CD4-positive, alpha-beta memory T cell (primary cell): ENCODE data around the gene ARL6IP4. TPM values are rescaled to one million over a fixed set of nuclear protein-coding genes. Genes with fewer than 3 reads are reported as not detected.

Experiments
- CTCF ChIA-PET: fragments of 350-600 bp; sonication (Branson Sonifier 250); formaldehyde crosslinking; loops from one replicate; lab custom pipeline; 2021; ENCODE audit warnings: inconsistent platforms; ENCODE audit not compliant: partially characterized antibody; lab: Charles Lee
- POLR2A ChIA-PET: fragments of 350-600 bp; sonication (Branson Sonifier 250); formaldehyde crosslinking; loops from one replicate; lab custom pipeline; 2021; ENCODE audit not compliant: partially characterized antibody; lab: Charles Lee
- DNase-seq, 5 donors: peaks; one replicate each; pipeline versions ENCODE4 v3.0.0 to v3.0.0-alpha.2; 2020 to 2022; ENCODE audit warnings: mixed read lengths in 1 of 5
- H3K27ac ChIP-seq: one replicate; pipeline ENCODE4 v1.7.0; 2013; ENCODE audit warnings: low read depth, low read length
- H3K27me3 ChIP-seq: 2 replicates; pipeline ENCODE4 v1.7.0; 2013; ENCODE audit warnings: mild to moderate bottlenecking, low read length, moderate library complexity; ENCODE audit not compliant: insufficient read depth
- H3K36me3 ChIP-seq: 2 replicates; pipeline ENCODE4 v1.7.0; 2013; ENCODE audit warnings: mild to moderate bottlenecking, low read length, moderate library complexity; ENCODE audit not compliant: insufficient read depth
- H3K4me1 ChIP-seq: 2 replicates; pipeline ENCODE4 v1.7.0; 2013; ENCODE audit warnings: mild to moderate bottlenecking, low read length, moderate library complexity; ENCODE audit not compliant: insufficient read depth
- H3K4me3 ChIP-seq, 2 donors: one replicate each; pipeline ENCODE4 v1.7.0; 2013; ENCODE audit warnings: low read length in 2 of 2, mild to moderate bottlenecking in 1 of 2
- H3K9me3 ChIP-seq, 2 donors: one replicate each; pipeline ENCODE4 v1.7.0; 2013; ENCODE audit warnings: low read length in 2 of 2, control low read depth in 1 of 2; ENCODE audit not compliant: control insufficient read depth in 1 of 2
- H3K27ac Mint-ChIP-seq, 7 donors: one replicate each; pipeline ENCODE4 v1.8.0; 2020 to 2021; ENCODE audit warnings: mixed read lengths in 7 of 7, mild to moderate bottlenecking in 6 of 7, inconsistent platforms in 3 of 7, moderate library complexity in 3 of 7
- H3K27me3 Mint-ChIP-seq, 2 donors: one replicate each; pipeline ENCODE4 v1.8.0; 2020 to 2021; ENCODE audit warnings: mixed read lengths in 2 of 2
- H3K36me3 Mint-ChIP-seq, 2 donors: one replicate each; pipeline ENCODE4 v1.8.0; 2020 to 2021; ENCODE audit warnings: mixed read lengths in 2 of 2, inconsistent platforms in 1 of 2, mild to moderate bottlenecking in 1 of 2
- H3K4me1 Mint-ChIP-seq, 4 donors: one replicate each; pipeline ENCODE4 v1.8.0; 2020 to 2021; ENCODE audit warnings: mixed read lengths in 4 of 4, mild to moderate bottlenecking in 1 of 4
- H3K4me3 Mint-ChIP-seq, 8 donors: one replicate each; pipeline ENCODE4 v1.8.0; 2020 to 2021; ENCODE audit warnings: mixed read lengths in 8 of 8, mild to moderate bottlenecking in 7 of 8, moderate library complexity in 6 of 8, inconsistent platforms in 3 of 8
- H3K9me3 Mint-ChIP-seq, 8 donors: one replicate each; pipeline ENCODE4 v1.8.0; 2020 to 2021; ENCODE audit warnings: mixed read lengths in 8 of 8, mild to moderate bottlenecking in 5 of 8, inconsistent platforms in 3 of 8, moderate library complexity in 1 of 8
- intact Hi-C: fragments of 100-400 bp; cut with micrococcal nuclease; formaldehyde crosslinking; loops from one replicate; pipeline ENCODE4 v1.15.1; 2023
- polyA plus RNA-seq, 2 donors: library from polyadenylated mRNA; unstranded; fragments of 300-500 nt; fragmentation: Illumina TruSeq; gene quantifications; one replicate each; pipeline ENCODE4 v1.2.3, GENCODE V29; 2021
- total RNA-seq, 2 experiments: library from RNA; stranded (reverse); gene quantifications; one replicate each; pipeline ENCODE4 v1.2.3, GENCODE V29; 2021

ARL6IP4 gene
- total and polyA plus RNA-seq, 4 experiments from 2014 or later: 159 to 252 (median 182) TPM

- intact Hi-C loops: no loop called here
- Histone ChIP-seq H3K4me3 (no peak overlapping the region), H3K4me1 (no peaks in the 10 kb centered on the region), H3K27ac (no peak overlapping the region), H3K27me3 (no peaks in the 10 kb centered on the region), H3K9me3 (no peaks in the 10 kb centered on the region), H3K36me3 (no peaks in the 10 kb centered on the region)
- H3K9me3 Mint-ChIP-seq: no peaks in the 10 kb centered on the region
- DNase-seq: no peak
- H3K27ac Mint-ChIP-seq: peak overlapping the region in 1 of 7 donors; percentile 47
- no peaks in the 10 kb centered on the region for H3K4me1 Mint-ChIP-seq
- no peak overlapping the region for H3K4me3 Mint-ChIP-seq
- peaks cover 0 to 2% of the 10 kb centered on the region in 2 donors for H3K36me3 Mint-ChIP-seq
- POLR2A ChIA-PET: interaction anchor here (1.5 kb wide), 1 partner anchor 233 kb away, joined by 3 read pairs; no protein-coding TSS in a partner anchor
- CTCF ChIA-PET: no interaction called here
- no peaks in the 10 kb centered on the region for H3K27me3 Mint-ChIP-seq
Measured at GRCh38 chr12:122999196-122999946, 18.9 kb downstream of the ARL6IP4 start.

DNA sequence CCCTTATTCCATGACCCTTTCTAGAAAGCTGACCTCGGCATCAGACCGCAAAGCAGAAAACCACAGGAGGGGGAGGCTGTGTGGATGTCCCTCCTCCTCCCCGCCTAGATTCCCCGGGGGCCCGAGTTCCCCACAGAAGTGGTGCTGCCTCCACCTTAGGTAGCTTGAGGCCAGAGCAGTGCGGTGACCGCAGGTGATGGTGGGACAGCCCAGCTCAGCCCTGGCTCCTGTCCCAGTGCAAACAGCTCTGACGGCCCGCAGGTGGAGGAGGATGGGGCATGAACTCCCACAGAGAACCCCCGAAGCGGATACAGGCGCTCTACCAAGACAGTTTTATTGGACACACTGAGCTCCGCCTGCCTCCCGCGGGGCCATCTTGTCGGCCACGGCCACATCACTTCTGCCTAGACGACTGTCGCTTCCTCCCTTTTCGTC, 19.5 kb downstream of the ARL6IP4 start:
- Histone ChIP-seq H3K4me1 (no peaks in the 10 kb centered on the region), H3K27me3 (no peaks in the 10 kb centered on the region), H3K36me3 (no peaks in the 10 kb centered on the region), H3K9me3 (no peaks in the 10 kb centered on the region), H3K27ac (no peak overlapping the region), H3K4me3 (no peak overlapping the region)
- intact Hi-C loops: no loop called here
- DNase-seq: no peak
- Mint-ChIP-seq H3K4me3 (no peak overlapping the region), H3K9me3 (no peaks in the 10 kb centered on the region), H3K27ac (no peak overlapping the region), H3K27me3 (no peaks in the 10 kb centered on the region), H3K36me3 (peaks cover 0 to 4% of the 10 kb centered on the region in 2 donors), H3K4me1 (no peaks in the 10 kb centered on the region)
- CTCF ChIA-PET: no interaction called here
- POLR2A ChIA-PET: no interaction called here

DNA sequence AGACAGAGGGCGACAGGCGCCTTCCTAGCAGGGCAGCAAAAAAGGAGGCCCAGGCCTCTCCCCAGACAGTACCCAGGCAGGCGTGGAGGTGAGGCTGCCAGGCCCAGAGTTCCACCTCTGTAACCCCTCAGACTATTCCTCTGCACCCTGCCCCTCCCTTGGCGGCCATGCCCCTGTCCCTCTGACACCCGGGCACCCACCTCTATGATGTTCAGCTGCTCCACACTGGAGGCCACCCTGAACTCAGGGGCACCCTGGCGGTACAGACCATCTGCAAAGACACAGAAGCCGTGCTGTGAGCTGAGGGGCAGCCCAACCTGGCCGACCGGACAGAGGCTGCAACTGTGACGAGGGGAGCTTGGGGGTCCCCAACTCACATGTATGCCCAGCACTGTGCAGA, 20.1 kb downstream of the ARL6IP4 start:
- CTCF ChIA-PET: no interaction called here
- Histone ChIP-seq H3K36me3 (no peaks in the 10 kb centered on the region), H3K27ac (no peak overlapping the region), H3K27me3 (no peaks in the 10 kb centered on the region), H3K4me1 (no peaks in the 10 kb centered on the region), H3K4me3 (no peak overlapping the region), H3K9me3 (no peaks in the 10 kb centered on the region)
- H3K36me3 Mint-ChIP-seq: peaks cover 0 to 4% of the 10 kb centered on the region in 2 donors
- DNase-seq: no peak
- no peaks in the 10 kb centered on the region for H3K4me1 Mint-ChIP-seq
- no peak overlapping the region for H3K27ac Mint-ChIP-seq
- H3K9me3 Mint-ChIP-seq: no peaks in the 10 kb centered on the region
- H3K27me3 Mint-ChIP-seq: no peaks in the 10 kb centered on the region
- intact Hi-C loops: no loop called here
- POLR2A ChIA-PET: no interaction called here
- no peak overlapping the region for H3K4me3 Mint-ChIP-seq

- no peak overlapping the region for H3K4me3 Mint-ChIP-seq
Measured at GRCh38 chr12:123001464-123001863, 21.0 kb downstream of the ARL6IP4 start.

DNA sequence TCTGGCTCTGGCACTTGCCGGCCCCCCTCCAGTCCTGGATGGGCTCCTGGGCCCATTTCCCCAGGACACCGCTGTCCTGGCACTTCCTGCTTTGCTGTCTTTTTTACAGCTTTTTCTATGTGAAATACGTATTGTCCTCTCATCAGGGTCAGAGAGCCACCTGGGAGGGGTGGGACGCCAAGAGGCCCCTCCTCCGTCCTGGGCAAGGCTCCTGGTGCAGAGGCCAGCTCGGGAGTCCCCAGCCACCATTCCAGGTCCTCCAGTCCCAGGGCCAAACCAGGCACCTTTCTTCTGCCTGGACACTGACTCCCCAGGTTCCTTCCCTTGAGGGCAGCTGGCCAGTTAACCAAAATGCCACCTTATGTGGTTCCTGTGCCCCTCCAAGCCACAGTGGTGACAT, 22.8 kb downstream of the ARL6IP4 start:
- no peak overlapping the region for H3K4me3 Mint-ChIP-seq
- CTCF ChIA-PET: no interaction called here
- no peak for DNase-seq

More at GRCh38 chr12:123001464-123001863, 21.0 kb downstream of the ARL6IP4 start:
- Mint-ChIP-seq H3K27ac (no peak overlapping the region), H3K36me3 (peaks cover 0 to 4% of the 10 kb centered on the region in 2 donors), H3K9me3 (no peaks in the 10 kb centered on the region), H3K27me3 (no peaks in the 10 kb centered on the region), H3K4me1 (no peaks in the 10 kb centered on the region)
- H3K9me3 ChIP-seq: no peaks in the 10 kb centered on the region
- no peaks in the 10 kb centered on the region for H3K4me1 ChIP-seq
- ChIA-PET CTCF (no interaction called here), POLR2A (no interaction called here)
- no peaks in the 10 kb centered on the region for H3K36me3 ChIP-seq
- intact Hi-C loops: no loop called here
- H3K27me3 ChIP-seq: no peaks in the 10 kb centered on the region
- H3K27ac ChIP-seq: no peak overlapping the region
- DNase-seq: no peak
- no peak overlapping the region for H3K4me3 ChIP-seq

GRCh38 chr12:123004287-123004686, 23.8 kb downstream of the ARL6IP4 start:
- Histone ChIP-seq H3K27ac (no peak overlapping the region), H3K4me3 (no peak overlapping the region), H3K4me1 (no peaks in the 10 kb centered on the region), H3K36me3 (no peaks in the 10 kb centered on the region), H3K27me3 (no peaks in the 10 kb centered on the region), H3K9me3 (no peaks in the 10 kb centered on the region)
- H3K4me3 Mint-ChIP-seq: no peak overlapping the region
- ChIA-PET POLR2A (no interaction called here), CTCF (no interaction called here)
- DNase-seq: no peak
- intact Hi-C loops: no loop called here
- H3K36me3 Mint-ChIP-seq: peaks cover 4 to 12% of the 10 kb centered on the region in 2 donors
- H3K4me1 Mint-ChIP-seq: no peaks in the 10 kb centered on the region
- H3K27ac Mint-ChIP-seq: peak overlapping the region in 1 of 7 donors; percentile 68
- no peaks in the 10 kb centered on the region for H3K27me3 Mint-ChIP-seq
- no peaks in the 10 kb centered on the region for H3K9me3 Mint-ChIP-seq

More for the DNA sequence above, 22.8 kb downstream of the ARL6IP4 start:
- no peaks in the 10 kb centered on the region for H3K4me1 Mint-ChIP-seq
- peak overlapping the region in 1 of 7 donors; percentile 24 for H3K27ac Mint-ChIP-seq
- H3K9me3 Mint-ChIP-seq: no peaks in the 10 kb centered on the region
- no peaks in the 10 kb centered on the region for H3K4me1 ChIP-seq
- no peaks in the 10 kb centered on the region for H3K9me3 ChIP-seq
- intact Hi-C loops: no loop called here
- peaks cover 4 to 12% of the 10 kb centered on the region in 2 donors for H3K36me3 Mint-ChIP-seq
- H3K27me3 Mint-ChIP-seq: no peaks in the 10 kb centered on the region
- POLR2A ChIA-PET: no interaction called here
- no peak overlapping the region for H3K27ac ChIP-seq
- no peak overlapping the region for H3K4me3 ChIP-seq
- H3K27me3 ChIP-seq: no peaks in the 10 kb centered on the region
- H3K36me3 ChIP-seq: no peaks in the 10 kb centered on the region

- ChIA-PET CTCF (no interaction called here), POLR2A (interaction anchor here (0.6 kb wide), 1 partner anchor 22 kb away, joined by 3 read pairs; no protein-coding TSS in a partner anchor)
- Mint-ChIP-seq H3K9me3 (no peaks in the 10 kb centered on the region), H3K27ac (no peak overlapping the region), H3K27me3 (no peaks in the 10 kb centered on the region), H3K36me3 (peaks cover 4 to 18% of the 10 kb centered on the region in 2 donors), H3K4me1 (no peaks in the 10 kb centered on the region), H3K4me3 (no peak overlapping the region)
- Histone ChIP-seq H3K9me3 (no peaks in the 10 kb centered on the region), H3K27ac (no peak overlapping the region), H3K4me3 (no peak overlapping the region), H3K4me1 (no peaks in the 10 kb centered on the region), H3K27me3 (no peaks in the 10 kb centered on the region), H3K36me3 (no peaks in the 10 kb centered on the region)
- DNase-seq: no peak
- intact Hi-C loops: no loop called here
Measured at GRCh38 chr12:123005081-123005626, 24.7 kb downstream of the ARL6IP4 start.
